A549 (cell line): ENCODE results near the gene NGFR.

Experiments
- MYC ChIP-seq: IDR thresholded peaks from 2 replicates; pipeline ENCODE4 v1.6.1; 2012; ENCODE audit warnings: mild to moderate bottlenecking, inconsistent platforms, low read length, improper control_type of control experiment, borderline replicate concordance
- POLR2A ChIP-seq: IDR thresholded peaks from 2 replicates; pipeline ENCODE4 v1.6.1; 2012; ENCODE audit warnings: mild to moderate bottlenecking, low read length
- RCOR1 ChIP-seq: fragments of 150-350 bp; IDR thresholded peaks from 2 replicates; pipeline ENCODE4 v1.6.1; 2014; ENCODE audit warnings: antibody characterized with exemption, low read length, low read depth
- ZSCAN20 ChIP-seq: fragments of 250-450 bp; sonication (Bioruptor Pico); IDR thresholded peaks from 2 replicates; pipeline ENCODE4 v1.8.0; 2022; ENCODE audit warnings: mild to moderate bottlenecking, moderate library complexity

- no peak for TF ChIP-seq POLR2A
- no peak for TF ChIP-seq ZSCAN20 (CRISPR knock-in tag)
- no peak for TF ChIP-seq RCOR1
- no peak for TF ChIP-seq MYC
Measured at GRCh38 chr17:49527927-49528651, 33.0 kb downstream of the NGFR start.
